K562 (cell line): ENCODE measurements around the gene CREB3L1. TPM values are rescaled to one million over a fixed set of nuclear protein-coding genes. Genes with fewer than 3 reads are reported as not detected.

Source experiments
- BDP1 ChIP-seq: IDR thresholded peaks from 3 replicates; pipeline ENCODE4 v1.6.1; 2011; ENCODE audit not compliant: insufficient read length, insufficient read depth
- GABPB1 ChIP-seq: sonication (generic); formaldehyde crosslinking; IDR thresholded peaks from 2 replicates; pipeline ENCODE4 v1.8.0; 2022; ENCODE audit warnings: mild to moderate bottlenecking, missing genetic modification reagents
- HDAC8 ChIP-seq: fragments of 450-650 bp; IDR thresholded peaks from 2 replicates; pipeline ENCODE4 v1.6.1; 2016; ENCODE audit warnings: mild to moderate bottlenecking, missing genetic modification characterization, moderate library complexity, missing compliant biosample characterization
- HOXB6 ChIP-seq: fragments of 250-450 bp; sonication (Bioruptor Pico); IDR thresholded peaks from 2 replicates; pipeline ENCODE4 v1.5.1; 2022; ENCODE audit warnings: mild to moderate bottlenecking, borderline replicate concordance
- KLF10 ChIP-seq: fragments of 250-450 bp; sonication (Bioruptor Pico); IDR thresholded peaks from 2 replicates; pipeline ENCODE4 v1.6.1; 2021; ENCODE audit warnings: matching md5 sums
- MBD2 ChIP-seq: sonication (generic); IDR thresholded peaks from 2 replicates; pipeline ENCODE4 v1.6.1; 2016; ENCODE audit warnings: low read depth, borderline replicate concordance
- MTA1 ChIP-seq: fragments of 450-650 bp; IDR thresholded peaks from 2 replicates; pipeline ENCODE4 v1.6.1; 2017; ENCODE audit warnings: borderline replicate concordance
- NCOA6 ChIP-seq: fragments of 450-650 bp; IDR thresholded peaks from 2 replicates; pipeline ENCODE4 v1.6.1; 2017; ENCODE audit warnings: mild to moderate bottlenecking
- NFIX ChIP-seq: fragments of 250-450 bp; sonication (Bioruptor Pico); IDR thresholded peaks from 2 replicates; pipeline ENCODE4 v1.4.0; 2020; ENCODE audit warnings: low read depth, mild to moderate bottlenecking, moderate library complexity
- NR2C1 ChIP-seq, 2 experiments: fragments of 450-650 bp; IDR thresholded peaks; 2 replicates each; pipeline ENCODE4 v1.6.1; 2017; ENCODE audit warnings: mild to moderate bottlenecking in 2 of 2, antibody characterized with exemption in 1 of 2, inconsistent platforms in 1 of 2, missing compliant biosample characterization in 1 of 2, missing genetic modification characterization in 1 of 2
- RBBP5 ChIP-seq: fragments of 200-600 bp; sonication (generic); IDR thresholded peaks from 2 replicates; pipeline ENCODE4 v1.6.1; 2012; ENCODE audit warnings: borderline replicate concordance, mild to moderate bottlenecking, low read length, control low read depth, inconsistent platforms; ENCODE audit not compliant: insufficient read depth, poor library complexity, severe bottlenecking
- RBM39 ChIP-seq: fragments of 200-400 bp; formaldehyde crosslinking; optimal IDR thresholded peaks from 2 replicates; pipeline ENCODE3; 2018; ENCODE audit warnings: low read depth, low read length
- SIN3B ChIP-seq: fragments of 450-650 bp; IDR thresholded peaks from 2 replicates; pipeline ENCODE4 v1.6.1; 2017; ENCODE audit warnings: low read depth, mild to moderate bottlenecking, moderate library complexity
- TFAM ChIP-seq: fragments of 250-450 bp; sonication (Bioruptor Pico); conservative IDR thresholded peaks from 2 replicates; pipeline ENCODE4 v1.5.0; 2021; ENCODE audit warnings: mild to moderate bottlenecking, moderate library complexity
- polyA plus RNA-seq, 8 experiments: library from polyadenylated mRNA; depleted of rRNA in 4 of 8; stranded (reverse) in 5 of 8; unstranded in 3 of 8; fragments of >200 nt; fragmentation: Nextera tagmentation in 2 of 8; fragmentation: Illumina TruSeq in 1 of 8; extraction: Ambion mirVana in 2 of 8; extraction: Trizol in 1 of 8; gene quantifications; 2 replicates each; pipeline versions ENCODE4 v1.2.1 to v1.2.3, GENCODE V29; 2011 to 2014; ENCODE audit warnings: inconsistent platforms in 1 of 8, missing spikeins in 1 of 8
- total RNA-seq, 7 experiments: library from RNA; depleted of rRNA in 6 of 7; stranded (reverse); fragments of >200 nt in 6 of 7; fragmentation: Illumina TruSeq in 2 of 7; extraction: Trizol in 2 of 7; gene quantifications; 2 replicates each; pipeline versions ENCODE4 v1.2.1 to v1.2.3, GENCODE V29; 2011 to 2021; ENCODE audit warnings: low replicate concordance in 1 of 7
- TF ChIP-seq, protein P1 (sequence below): sonication (generic); formaldehyde crosslinking; IDR thresholded peaks from 2 replicates; pipeline ENCODE4 v1.8.1; 2022; ENCODE audit warnings: missing genetic modification reagents
- TF ChIP-seq, protein P2 (sequence below): fragments of 450-650 bp; IDR thresholded peaks from 2 replicates; pipeline ENCODE4 v1.6.1; 2016; ENCODE audit warnings: antibody characterized with exemption
- TF ChIP-seq, protein P3 (sequence below): IDR thresholded peaks from 2 replicates; pipeline ENCODE4 v1.6.1; 2011; ENCODE audit not compliant: insufficient read length; ENCODE audit errors: extremely low read depth
- TF ChIP-seq, protein P4 (sequence below): fragments of 450-650 bp; formaldehyde crosslinking; IDR thresholded peaks from 2 replicates; pipeline ENCODE4 v1.4.0; 2020; ENCODE audit warnings: mild to moderate bottlenecking
- TF ChIP-seq, protein P5 (sequence below), 2 experiments: IDR thresholded peaks; 2 replicates each; pipeline ENCODE4 v1.6.1; 2011; ENCODE audit warnings: borderline replicate concordance in 1 of 2, control low read depth in 1 of 2, low read depth in 1 of 2, low read length in 1 of 2, mild to moderate bottlenecking in 1 of 2, mixed read lengths in 1 of 2, moderate library complexity in 1 of 2; ENCODE audit not compliant: insufficient read depth in 1 of 2, insufficient read length in 1 of 2, poor library complexity in 1 of 2, severe bottlenecking in 1 of 2; ENCODE audit errors: extremely low read depth in 1 of 2
- TF ChIP-seq, protein P6 (sequence below): fragments of 250-450 bp; sonication (Bioruptor Pico); IDR thresholded peaks from 2 replicates; pipeline ENCODE4 v1.5.0; 2021

CREB3L1 gene
- total and polyA plus RNA-seq, 9 of the 15 experiments (the other 6 are each of a cell fraction or from before 2014, with no cell fraction given): 1.2 to 27.6 (median 3.7) TPM

DNA sequence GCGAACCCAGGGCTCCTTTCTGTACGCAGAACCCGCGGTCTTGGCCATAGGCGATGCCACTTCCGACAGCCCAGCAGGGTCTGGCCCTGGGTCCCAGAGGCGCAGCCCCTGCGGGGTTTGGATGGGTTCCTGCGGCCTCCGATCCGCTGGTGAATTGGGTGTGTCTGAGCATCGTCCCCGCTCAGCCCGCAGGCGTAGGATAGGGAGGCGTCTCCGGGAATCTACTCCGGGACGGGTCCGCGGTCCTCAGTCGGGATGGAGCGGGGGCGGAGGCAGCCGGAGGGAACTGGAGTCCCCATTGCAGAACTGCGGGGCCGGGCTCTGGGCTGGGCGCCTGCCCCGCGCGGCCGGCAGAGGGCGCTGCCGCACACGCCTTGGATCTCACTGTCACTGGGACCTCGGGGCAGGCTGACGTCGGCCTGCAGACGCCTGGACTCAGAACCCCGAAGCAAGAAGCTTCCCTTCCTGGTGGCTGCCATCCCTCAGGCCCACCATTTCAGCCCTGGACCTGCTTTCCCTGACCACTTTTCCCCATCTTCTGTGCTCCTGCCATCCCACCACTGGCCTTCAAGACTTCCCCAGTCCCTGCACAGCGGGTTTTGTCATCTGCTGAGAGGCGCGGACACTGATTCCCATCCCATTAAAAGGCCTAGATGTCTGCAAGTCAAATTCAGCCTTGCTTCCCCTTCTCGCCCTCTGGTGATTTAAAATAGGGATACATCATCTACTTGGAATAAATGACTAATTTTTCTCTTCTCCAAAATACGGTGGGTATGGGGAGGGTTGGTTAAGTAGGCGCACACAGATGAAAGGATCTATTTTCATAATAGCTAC, 38.3 kb upstream of the CREB3L1 start (continued):
- TF ChIP-seq, protein P1, sequence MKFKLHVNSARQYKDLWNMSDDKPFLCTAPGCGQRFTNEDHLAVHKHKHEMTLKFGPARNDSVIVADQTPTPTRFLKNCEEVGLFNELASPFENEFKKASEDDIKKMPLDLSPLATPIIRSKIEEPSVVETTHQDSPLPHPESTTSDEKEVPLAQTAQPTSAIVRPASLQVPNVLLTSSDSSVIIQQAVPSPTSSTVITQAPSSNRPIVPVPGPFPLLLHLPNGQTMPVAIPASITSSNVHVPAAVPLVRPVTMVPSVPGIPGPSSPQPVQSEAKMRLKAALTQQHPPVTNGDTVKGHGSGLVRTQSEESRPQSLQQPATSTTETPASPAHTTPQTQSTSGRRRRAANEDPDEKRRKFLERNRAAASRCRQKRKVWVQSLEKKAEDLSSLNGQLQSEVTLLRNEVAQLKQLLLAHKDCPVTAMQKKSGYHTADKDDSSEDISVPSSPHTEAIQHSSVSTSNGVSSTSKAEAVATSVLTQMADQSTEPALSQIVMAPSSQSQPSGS (CRISPR knock-in tag): no peak
- TF ChIP-seq, protein P2, sequence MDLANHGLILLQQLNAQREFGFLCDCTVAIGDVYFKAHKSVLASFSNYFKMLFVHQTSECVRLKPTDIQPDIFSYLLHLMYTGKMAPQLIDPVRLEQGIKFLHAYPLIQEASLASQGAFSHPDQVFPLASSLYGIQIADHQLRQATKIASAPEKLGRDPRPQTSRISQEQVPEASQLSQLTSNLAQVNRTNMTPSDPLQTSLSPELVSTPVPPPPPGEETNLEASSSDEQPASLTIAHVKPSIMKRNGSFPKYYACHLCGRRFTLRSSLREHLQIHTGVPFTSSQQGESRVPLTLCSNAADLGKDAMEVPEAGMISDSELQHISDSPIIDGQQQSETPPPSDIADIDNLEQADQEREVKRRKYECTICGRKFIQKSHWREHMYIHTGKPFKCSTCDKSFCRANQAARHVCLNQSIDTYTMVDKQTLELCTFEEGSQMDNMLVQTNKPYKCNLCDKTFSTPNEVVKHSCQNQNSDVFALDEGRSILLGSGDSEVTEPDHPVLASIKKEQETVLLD: 0 out of 2 replicates have a peak, but pooled peaks have one; percentile 21
- TF ChIP-seq MBD2: no peak
- no peak for TF ChIP-seq HOXB6 (CRISPR knock-in tag)
- no peak for TF ChIP-seq KLF10
- TF ChIP-seq HDAC8: 0 out of 2 replicates have a peak, but pooled peaks have one; percentile 49
- TF ChIP-seq, protein P3, sequence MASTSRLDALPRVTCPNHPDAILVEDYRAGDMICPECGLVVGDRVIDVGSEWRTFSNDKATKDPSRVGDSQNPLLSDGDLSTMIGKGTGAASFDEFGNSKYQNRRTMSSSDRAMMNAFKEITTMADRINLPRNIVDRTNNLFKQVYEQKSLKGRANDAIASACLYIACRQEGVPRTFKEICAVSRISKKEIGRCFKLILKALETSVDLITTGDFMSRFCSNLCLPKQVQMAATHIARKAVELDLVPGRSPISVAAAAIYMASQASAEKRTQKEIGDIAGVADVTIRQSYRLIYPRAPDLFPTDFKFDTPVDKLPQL: no peak
- no peak for TF ChIP-seq NCOA6
- TF ChIP-seq SIN3B: no peak; the same call in 1 of the 2 replicates
- no peak for TF ChIP-seq TFAM (CRISPR knock-in tag)
- no peak for TF ChIP-seq BDP1
- TF ChIP-seq, protein P4, sequence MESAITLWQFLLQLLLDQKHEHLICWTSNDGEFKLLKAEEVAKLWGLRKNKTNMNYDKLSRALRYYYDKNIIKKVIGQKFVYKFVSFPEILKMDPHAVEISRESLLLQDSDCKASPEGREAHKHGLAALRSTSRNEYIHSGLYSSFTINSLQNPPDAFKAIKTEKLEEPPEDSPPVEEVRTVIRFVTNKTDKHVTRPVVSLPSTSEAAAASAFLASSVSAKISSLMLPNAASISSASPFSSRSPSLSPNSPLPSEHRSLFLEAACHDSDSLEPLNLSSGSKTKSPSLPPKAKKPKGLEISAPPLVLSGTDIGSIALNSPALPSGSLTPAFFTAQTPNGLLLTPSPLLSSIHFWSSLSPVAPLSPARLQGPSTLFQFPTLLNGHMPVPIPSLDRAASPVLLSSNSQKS: no peak
- TF ChIP-seq, protein P5, sequence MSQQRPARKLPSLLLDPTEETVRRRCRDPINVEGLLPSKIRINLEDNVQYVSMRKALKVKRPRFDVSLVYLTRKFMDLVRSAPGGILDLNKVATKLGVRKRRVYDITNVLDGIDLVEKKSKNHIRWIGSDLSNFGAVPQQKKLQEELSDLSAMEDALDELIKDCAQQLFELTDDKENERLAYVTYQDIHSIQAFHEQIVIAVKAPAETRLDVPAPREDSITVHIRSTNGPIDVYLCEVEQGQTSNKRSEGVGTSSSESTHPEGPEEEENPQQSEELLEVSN (IDR thresholded peaks at IDR 0.05; ENCODE audit: borderline replicate concordance in 1 of 2, extremely low read depth in 1 of 2, insufficient read depth in 1 of 2, insufficient read length in 1 of 2, low read depth in 1 of 2, low read length in 1 of 2, poor library complexity in 1 of 2, severe bottlenecking in 1 of 2): peak in 1 of 2 experiments; percentile 41
- TF ChIP-seq NFIX (CRISPR knock-in tag): no peak
- TF ChIP-seq NR2C1 (IDR thresholded peaks at IDR 0.05): no peak
- TF ChIP-seq NR2C1 (tag; IDR thresholded peaks at IDR 0.05): no peak
- TF ChIP-seq RBBP5: no peak
- TF ChIP-seq, protein P6, sequence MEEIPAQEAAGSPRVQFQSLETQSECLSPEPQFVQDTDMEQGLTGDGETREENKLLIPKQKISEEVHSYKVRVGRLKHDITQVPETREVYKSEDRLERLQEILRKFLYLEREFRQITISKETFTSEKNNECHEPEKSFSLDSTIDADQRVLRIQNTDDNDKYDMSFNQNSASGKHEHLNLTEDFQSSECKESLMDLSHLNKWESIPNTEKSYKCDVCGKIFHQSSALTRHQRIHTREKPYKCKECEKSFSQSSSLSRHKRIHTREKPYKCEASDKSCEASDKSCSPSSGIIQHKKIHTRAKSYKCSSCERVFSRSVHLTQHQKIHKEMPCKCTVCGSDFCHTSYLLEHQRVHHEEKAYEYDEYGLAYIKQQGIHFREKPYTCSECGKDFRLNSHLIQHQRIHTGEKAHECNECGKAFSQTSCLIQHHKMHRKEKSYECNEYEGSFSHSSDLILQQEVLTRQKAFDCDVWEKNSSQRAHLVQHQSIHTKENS (CRISPR knock-in tag): no peak
- TF ChIP-seq MTA1: no peak
- no peak for TF ChIP-seq RBM39
- TF ChIP-seq GABPB1 (CRISPR knock-in tag): peak; percentile 81
